Liver (tissue), 9 donors: ENCODE results near the gene SLC10A4. TPM values are rescaled to one million over a fixed set of nuclear protein-coding genes. Genes with fewer than 3 reads are reported as not detected.

ENCODE experiments used
- DNase-seq: peaks from one replicate; pipeline ENCODE4 v3.0.0-alpha.2; 2017; ENCODE audit warnings: low spot score
- H3K27ac ChIP-seq, 2 donors: one replicate each; pipeline ENCODE4 v1.7.0; 2013; ENCODE audit warnings: inconsistent platforms in 2 of 2, low read length in 2 of 2, control low read depth in 1 of 2, low read depth in 1 of 2, mild to moderate bottlenecking in 1 of 2
- H3K27me3 ChIP-seq, 4 donors: one replicate each; pipeline versions ENCODE4 v1.6.1 to v1.7.0; 2013; ENCODE audit warnings: low read length in 3 of 4, inconsistent platforms in 1 of 4, mild to moderate bottlenecking in 1 of 4, moderate library complexity in 1 of 4; ENCODE audit not compliant: control insufficient read depth in 4 of 4, insufficient read depth in 4 of 4
- H3K36me3 ChIP-seq, 4 donors: one replicate each; pipeline versions ENCODE4 v1.6.1 to v1.7.0; 2013; ENCODE audit warnings: low read length in 3 of 4, mild to moderate bottlenecking in 3 of 4, low read depth in 1 of 4, moderate library complexity in 1 of 4; ENCODE audit not compliant: control insufficient read depth in 4 of 4, insufficient read depth in 3 of 4
- H3K4me1 ChIP-seq, 4 donors: one replicate each; pipeline versions ENCODE4 v1.6.1 to v1.7.0; 2013; ENCODE audit warnings: low read length in 3 of 4, mild to moderate bottlenecking in 3 of 4, moderate library complexity in 1 of 4; ENCODE audit not compliant: control insufficient read depth in 4 of 4, insufficient read depth in 4 of 4
- H3K4me3 ChIP-seq, 3 donors: one replicate each; pipeline versions ENCODE4 v1.6.1 to v1.7.0; 2013; ENCODE audit warnings: low read length in 3 of 3, control low read depth in 1 of 3, low read depth in 1 of 3, mild to moderate bottlenecking in 1 of 3
- H3K9ac ChIP-seq, 2 donors: one replicate each; pipeline ENCODE4 v1.7.0; 2013; ENCODE audit warnings: low read length in 2 of 2, mild to moderate bottlenecking in 2 of 2, moderate library complexity in 2 of 2, control low read depth in 1 of 2, low read depth in 1 of 2
- H3K9me3 ChIP-seq, 4 donors: one replicate each; pipeline versions ENCODE4 v1.6.1 to v1.7.0; 2013; ENCODE audit warnings: low read length in 3 of 4; ENCODE audit not compliant: control insufficient read depth in 4 of 4
- EGR1 ChIP-seq, 2 donors: IDR thresholded peaks; 2 replicates each; pipeline ENCODE4 v1.6.1; 2016 to 2018; ENCODE audit warnings: antibody characterized with exemption in 2 of 2, low read depth in 2 of 2
- FOXA1 ChIP-seq: IDR thresholded peaks from 2 replicates; pipeline ENCODE4 v1.6.1; 2016; ENCODE audit warnings: antibody characterized with exemption
- FOXA2 ChIP-seq: IDR thresholded peaks from 2 replicates; pipeline ENCODE4 v1.6.1; 2016; ENCODE audit warnings: antibody characterized with exemption
- GABPA ChIP-seq, 2 donors: IDR thresholded peaks in 1 of 2; conservative IDR thresholded peaks in 1 of 2; 2 replicates each; pipeline ENCODE4 v1.6.1; 2016; ENCODE audit warnings: antibody characterized with exemption in 2 of 2, mild to moderate bottlenecking in 1 of 2, moderate library complexity in 1 of 2
- HNF4A ChIP-seq, 2 donors: conservative IDR thresholded peaks; 2 replicates each; pipeline ENCODE4 v1.6.1; 2016; ENCODE audit warnings: antibody characterized with exemption in 2 of 2, mild to moderate bottlenecking in 2 of 2
- HNF4G ChIP-seq: IDR thresholded peaks from 2 replicates; pipeline ENCODE4 v1.6.1; 2016; ENCODE audit warnings: antibody characterized with exemption
- JUND ChIP-seq, 2 donors: IDR thresholded peaks; 2 replicates each; pipeline ENCODE4 v1.6.1; 2016; ENCODE audit warnings: antibody characterized with exemption in 2 of 2
- NR2F2 ChIP-seq: IDR thresholded peaks from 2 replicates; pipeline ENCODE4 v1.6.1; 2016; ENCODE audit warnings: antibody characterized with exemption
- RAD21 ChIP-seq, 2 donors: IDR thresholded peaks; 2 replicates each; pipeline ENCODE4 v1.6.1; 2016; ENCODE audit warnings: antibody characterized with exemption in 2 of 2, mild to moderate bottlenecking in 2 of 2
- RXRA ChIP-seq, 2 donors: IDR thresholded peaks; 2 replicates each; pipeline ENCODE4 v1.6.1; 2017 to 2018; ENCODE audit warnings: antibody characterized with exemption in 2 of 2, mild to moderate bottlenecking in 1 of 2
- SP1 ChIP-seq: IDR thresholded peaks from 2 replicates; pipeline ENCODE4 v1.6.1; 2018; ENCODE audit warnings: antibody characterized with exemption, mild to moderate bottlenecking
- TAF1 ChIP-seq: conservative IDR thresholded peaks from 2 replicates; pipeline ENCODE4 v1.6.1; 2016; ENCODE audit warnings: antibody characterized with exemption, mild to moderate bottlenecking
- YY1 ChIP-seq: IDR thresholded peaks from 2 replicates; pipeline ENCODE4 v1.6.1; 2016; ENCODE audit warnings: antibody characterized with exemption, mild to moderate bottlenecking
- WGBS: extraction: QIAGEN DNeasy Blood & Tissue Kit; methylation state at CpG from one replicate; pipeline ENCODE4 v1.1.7; 2013; 5-methylcytosine and 5-hydroxymethylcytosine counted together
- polyA plus RNA-seq, 2 donors: library from polyadenylated mRNA; stranded (reverse) in 1 of 2; unstranded in 1 of 2; fragments of 200-250 nt in 1 of 2; fragments of >200 nt in 1 of 2; fragmentation: Nextera tagmentation in 1 of 2; extraction: Ambion mirVana in 1 of 2; gene quantifications; one replicate each; pipeline versions ENCODE4 v1.2.1 to v1.2.3, GENCODE V29; 2013 to 2015
- total RNA-seq, 2 donors: library from RNA; depleted of rRNA; stranded (reverse); fragments of >200 nt; gene quantifications; one replicate each; pipeline ENCODE4 v1.2.3, GENCODE V29; 2014
- TF ChIP-seq, protein P1 (sequence below): IDR thresholded peaks from 2 replicates; pipeline ENCODE4 v1.6.1; 2016; ENCODE audit warnings: antibody characterized with exemption
- TF ChIP-seq, protein P2 (sequence below): IDR thresholded peaks from 2 replicates; pipeline ENCODE4 v1.6.1; 2016; ENCODE audit warnings: antibody characterized with exemption
- TF ChIP-seq, protein P3 (sequence below): IDR thresholded peaks from 2 replicates; pipeline ENCODE4 v1.6.1; 2016; ENCODE audit warnings: antibody characterized with exemption, mild to moderate bottlenecking
- TF ChIP-seq, protein P4 (sequence below): IDR thresholded peaks from 2 replicates; pipeline ENCODE4 v1.6.1; 2016; ENCODE audit warnings: antibody characterized with exemption
- TF ChIP-seq, protein P5 (sequence below): fragments of 150-350 bp; IDR thresholded peaks from 2 replicates; pipeline ENCODE4 v1.5.1; 2017; ENCODE audit warnings: improper control_type of control experiment, low read depth, low read length; ENCODE audit not compliant: missing input control
- donor health status: healthy.
- donor health status: healthy.
- donor health status: healthy.
- donor health status: healthy.
- donor health status: healthy.

Gene SLC10A4
- total and polyA plus RNA-seq, 4 donors: 0.08 to 1.8 TPM; not detected in 2

DNA sequence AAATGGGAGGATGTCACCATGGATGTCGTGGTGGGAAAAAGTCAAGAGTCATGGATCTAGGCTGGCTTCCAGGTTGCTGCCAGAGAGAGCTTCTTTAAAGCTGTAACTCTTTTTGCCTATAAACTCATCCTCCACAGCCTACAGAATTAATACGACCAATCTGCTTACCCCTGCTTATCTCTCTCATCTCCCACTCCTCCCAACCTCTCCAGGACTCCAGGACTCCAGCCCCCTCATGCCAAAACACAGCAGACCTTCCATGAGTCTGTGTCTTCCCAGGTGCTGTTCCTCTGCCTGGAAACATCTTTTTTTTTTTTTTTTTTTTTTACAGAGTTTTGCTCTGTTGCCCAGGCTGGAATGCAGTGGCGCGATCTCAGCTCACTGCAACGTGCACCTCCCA is 15.3 kb upstream of the SLC10A4 start:
- WGBS: 65% methylated on average over 5 of the region's 5 CpGs
- no peak for DNase-seq
- TF ChIP-seq GABPA (IDR thresholded peaks at IDR 0.05 in 1 of 2, conservative IDR thresholded peaks at IDR 0.05 in 1 of 2) (no peak), SP1 (no peak), JUND (IDR thresholded peaks at IDR 0.05) (no peak), RAD21 (IDR thresholded peaks at IDR 0.05) (no peak), HNF4G (no peak), EGR1 (IDR thresholded peaks at IDR 0.05; ENCODE audit: low read depth in 2 of 2) (no peak), NR2F2 (no peak), FOXA2 (no peak), FOXA1 (no peak), TAF1 (no peak)
- TF ChIP-seq, protein P1, sequence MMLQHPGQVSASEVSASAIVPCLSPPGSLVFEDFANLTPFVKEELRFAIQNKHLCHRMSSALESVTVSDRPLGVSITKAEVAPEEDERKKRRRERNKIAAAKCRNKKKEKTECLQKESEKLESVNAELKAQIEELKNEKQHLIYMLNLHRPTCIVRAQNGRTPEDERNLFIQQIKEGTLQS: no peak
- TF ChIP-seq, protein P2, sequence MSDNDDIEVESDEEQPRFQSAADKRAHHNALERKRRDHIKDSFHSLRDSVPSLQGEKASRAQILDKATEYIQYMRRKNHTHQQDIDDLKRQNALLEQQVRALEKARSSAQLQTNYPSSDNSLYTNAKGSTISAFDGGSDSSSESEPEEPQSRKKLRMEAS: no peak
- TF ChIP-seq, protein P3, sequence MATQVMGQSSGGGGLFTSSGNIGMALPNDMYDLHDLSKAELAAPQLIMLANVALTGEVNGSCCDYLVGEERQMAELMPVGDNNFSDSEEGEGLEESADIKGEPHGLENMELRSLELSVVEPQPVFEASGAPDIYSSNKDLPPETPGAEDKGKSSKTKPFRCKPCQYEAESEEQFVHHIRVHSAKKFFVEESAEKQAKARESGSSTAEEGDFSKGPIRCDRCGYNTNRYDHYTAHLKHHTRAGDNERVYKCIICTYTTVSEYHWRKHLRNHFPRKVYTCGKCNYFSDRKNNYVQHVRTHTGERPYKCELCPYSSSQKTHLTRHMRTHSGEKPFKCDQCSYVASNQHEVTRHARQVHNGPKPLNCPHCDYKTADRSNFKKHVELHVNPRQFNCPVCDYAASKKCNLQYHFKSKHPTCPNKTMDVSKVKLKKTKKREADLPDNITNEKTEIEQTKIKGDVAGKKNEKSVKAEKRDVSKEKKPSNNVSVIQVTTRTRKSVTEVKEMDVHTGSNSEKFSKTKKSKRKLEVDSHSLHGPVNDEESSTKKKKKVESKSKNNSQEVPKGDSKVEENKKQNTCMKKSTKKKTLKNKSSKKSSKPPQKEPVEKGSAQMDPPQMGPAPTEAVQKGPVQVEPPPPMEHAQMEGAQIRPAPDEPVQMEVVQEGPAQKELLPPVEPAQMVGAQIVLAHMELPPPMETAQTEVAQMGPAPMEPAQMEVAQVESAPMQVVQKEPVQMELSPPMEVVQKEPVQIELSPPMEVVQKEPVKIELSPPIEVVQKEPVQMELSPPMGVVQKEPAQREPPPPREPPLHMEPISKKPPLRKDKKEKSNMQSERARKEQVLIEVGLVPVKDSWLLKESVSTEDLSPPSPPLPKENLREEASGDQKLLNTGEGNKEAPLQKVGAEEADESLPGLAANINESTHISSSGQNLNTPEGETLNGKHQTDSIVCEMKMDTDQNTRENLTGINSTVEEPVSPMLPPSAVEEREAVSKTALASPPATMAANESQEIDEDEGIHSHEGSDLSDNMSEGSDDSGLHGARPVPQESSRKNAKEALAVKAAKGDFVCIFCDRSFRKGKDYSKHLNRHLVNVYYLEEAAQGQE: no peak

DNA sequence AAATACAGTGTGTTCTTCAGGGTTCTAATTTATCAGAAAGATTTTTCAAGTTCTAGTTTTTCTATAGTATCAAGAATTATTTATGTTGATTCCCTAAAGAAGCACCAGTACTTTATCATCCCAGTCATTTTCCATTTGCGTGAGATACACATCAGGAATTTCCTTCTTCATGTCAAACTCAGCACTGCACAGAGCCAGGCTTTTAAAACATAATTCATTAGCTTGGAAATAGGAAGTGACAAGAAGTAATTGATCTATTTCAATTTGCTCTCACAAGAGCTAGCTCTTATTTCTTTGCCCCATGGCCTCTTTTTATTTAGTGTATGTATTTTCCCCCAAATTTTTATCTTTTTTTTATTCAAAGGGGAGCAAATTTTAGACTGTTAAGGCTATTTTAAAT is 13.0 kb upstream of the SLC10A4 start:
- Histone ChIP-seq H3K9me3 (no peaks in the 10 kb centered on the region), H3K36me3 (no peaks in the 10 kb centered on the region), H3K4me1 (no peaks in the 10 kb centered on the region), H3K4me3 (no peak overlapping the region), H3K27me3 (no peaks in the 10 kb centered on the region), H3K27ac (no peak overlapping the region), H3K9ac (no peak overlapping the region)
- no peak for TF ChIP-seq HNF4G
- no peak for TF ChIP-seq RAD21 (IDR thresholded peaks at IDR 0.05)
- no peak for TF ChIP-seq RXRA (IDR thresholded peaks at IDR 0.05)
- TF ChIP-seq SP1: no peak
- TF ChIP-seq, protein P4, sequence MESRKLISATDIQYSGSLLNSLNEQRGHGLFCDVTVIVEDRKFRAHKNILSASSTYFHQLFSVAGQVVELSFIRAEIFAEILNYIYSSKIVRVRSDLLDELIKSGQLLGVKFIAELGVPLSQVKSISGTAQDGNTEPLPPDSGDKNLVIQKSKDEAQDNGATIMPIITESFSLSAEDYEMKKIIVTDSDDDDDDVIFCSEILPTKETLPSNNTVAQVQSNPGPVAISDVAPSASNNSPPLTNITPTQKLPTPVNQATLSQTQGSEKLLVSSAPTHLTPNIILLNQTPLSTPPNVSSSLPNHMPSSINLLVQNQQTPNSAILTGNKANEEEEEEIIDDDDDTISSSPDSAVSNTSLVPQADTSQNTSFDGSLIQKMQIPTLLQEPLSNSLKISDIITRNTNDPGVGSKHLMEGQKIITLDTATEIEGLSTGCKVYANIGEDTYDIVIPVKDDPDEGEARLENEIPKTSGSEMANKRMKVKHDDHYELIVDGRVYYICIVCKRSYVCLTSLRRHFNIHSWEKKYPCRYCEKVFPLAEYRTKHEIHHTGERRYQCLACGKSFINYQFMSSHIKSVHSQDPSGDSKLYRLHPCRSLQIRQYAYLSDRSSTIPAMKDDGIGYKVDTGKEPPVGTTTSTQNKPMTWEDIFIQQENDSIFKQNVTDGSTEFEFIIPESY: no peak
- TF ChIP-seq, protein P3: no peak
- TF ChIP-seq TAF1: no peak
- TF ChIP-seq YY1: no peak
- TF ChIP-seq GABPA (IDR thresholded peaks at IDR 0.05 in 1 of 2, conservative IDR thresholded peaks at IDR 0.05 in 1 of 2): no peak
- TF ChIP-seq, protein P5, sequence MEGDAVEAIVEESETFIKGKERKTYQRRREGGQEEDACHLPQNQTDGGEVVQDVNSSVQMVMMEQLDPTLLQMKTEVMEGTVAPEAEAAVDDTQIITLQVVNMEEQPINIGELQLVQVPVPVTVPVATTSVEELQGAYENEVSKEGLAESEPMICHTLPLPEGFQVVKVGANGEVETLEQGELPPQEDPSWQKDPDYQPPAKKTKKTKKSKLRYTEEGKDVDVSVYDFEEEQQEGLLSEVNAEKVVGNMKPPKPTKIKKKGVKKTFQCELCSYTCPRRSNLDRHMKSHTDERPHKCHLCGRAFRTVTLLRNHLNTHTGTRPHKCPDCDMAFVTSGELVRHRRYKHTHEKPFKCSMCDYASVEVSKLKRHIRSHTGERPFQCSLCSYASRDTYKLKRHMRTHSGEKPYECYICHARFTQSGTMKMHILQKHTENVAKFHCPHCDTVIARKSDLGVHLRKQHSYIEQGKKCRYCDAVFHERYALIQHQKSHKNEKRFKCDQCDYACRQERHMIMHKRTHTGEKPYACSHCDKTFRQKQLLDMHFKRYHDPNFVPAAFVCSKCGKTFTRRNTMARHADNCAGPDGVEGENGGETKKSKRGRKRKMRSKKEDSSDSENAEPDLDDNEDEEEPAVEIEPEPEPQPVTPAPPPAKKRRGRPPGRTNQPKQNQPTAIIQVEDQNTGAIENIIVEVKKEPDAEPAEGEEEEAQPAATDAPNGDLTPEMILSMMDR: no peak
- TF ChIP-seq NR2F2: no peak
- TF ChIP-seq, protein P1: no peak
- no peak for TF ChIP-seq JUND (IDR thresholded peaks at IDR 0.05)
- TF ChIP-seq EGR1 (IDR thresholded peaks at IDR 0.05; ENCODE audit: low read depth in 2 of 2): no peak
- no peak for TF ChIP-seq FOXA2
- no peak for TF ChIP-seq HNF4A (conservative IDR thresholded peaks at IDR 0.05)
- 75% methylated on average over 1 of the region's 1 CpG for WGBS
- no peak for DNase-seq

More for the DNA sequence above, 15.3 kb upstream of the SLC10A4 start:
- H3K4me1 ChIP-seq: no peaks in the 10 kb centered on the region
- H3K9ac ChIP-seq: no peak overlapping the region
- no peak overlapping the region for H3K27ac ChIP-seq
- no peaks in the 10 kb centered on the region for H3K36me3 ChIP-seq
- H3K27me3 ChIP-seq: no peaks in the 10 kb centered on the region
- peaks cover 0 to 4% (median 0%) of the 10 kb centered on the region in 4 donors for H3K9me3 ChIP-seq
- no peak overlapping the region for H3K4me3 ChIP-seq
